ENCODE data around the gene USH2A. TPM values are rescaled to one million over a fixed set of nuclear protein-coding genes. Genes with fewer than 3 reads are reported as not detected.

The USH2A gene
- total RNA-seq, 1 donor from 2014 or later = 0.02 TPM

GRCh38 chr1:215780641-215781040 is 642.6 kb downstream of the USH2A start:
- no peaks in the 10 kb centered on the region for H3K36me3 ChIP-seq (ENCODE audit: insufficient read depth, low read length)
- DNase-seq (ENCODE audit: low read depth) (no peak), FAIRE-seq (no peak)
- Mint-ChIP-seq H3K36me3 (ENCODE audit: low read depth, unreplicated experiment) (no peaks in the 10 kb centered on the region), H3K9me3 (ENCODE audit: unreplicated experiment) (no peaks in the 10 kb centered on the region), H3K27me3 (ENCODE audit: low read depth, unreplicated experiment) (no peaks in the 10 kb centered on the region), H3K27ac (ENCODE audit: unreplicated experiment) (no peak overlapping the region), H3K4me1 (ENCODE audit: low read depth, unreplicated experiment) (peaks cover 5% of the 10 kb centered on the region), H3K4me3 (ENCODE audit: unreplicated experiment) (no peak overlapping the region)
- no peak overlapping the region for H3K4me2 ChIP-seq (ENCODE audit: low read length)
- TF ChIP-seq CTCF (IDR thresholded peaks at IDR 0.05; ENCODE audit: insufficient read depth, low read depth, low read length) (no peak), EZH2 (IDR thresholded peaks at IDR 0.05; ENCODE audit: insufficient read depth, low read length) (no peak)
- H2AFZ ChIP-seq (ENCODE audit: low read depth, low read length) = no peak overlapping the region
- no peaks in the 10 kb centered on the region for H3K9me3 ChIP-seq (ENCODE audit: insufficient read depth, low read depth, low read length)
- H4K20me1 ChIP-seq (ENCODE audit: insufficient read depth, low read length) = no peaks in the 10 kb centered on the region
- no peaks in the 10 kb centered on the region for H3K79me2 ChIP-seq (ENCODE audit: insufficient read depth, low read length)
- no peak overlapping the region for H3K9ac ChIP-seq (ENCODE audit: low read length)
- H3K27ac ChIP-seq (ENCODE audit: low read depth, low read length) = no peak overlapping the region
- H3K4me3 ChIP-seq (ENCODE audit: insufficient read depth, low read depth, low read length) = no peak overlapping the region
- H3K27me3 ChIP-seq (ENCODE audit: insufficient read depth, low read length) = no peaks in the 10 kb centered on the region
- H3K4me1 ChIP-seq (ENCODE audit: insufficient read depth, low read length) = no peaks in the 10 kb centered on the region

- FAIRE-seq = no peak
- no peak overlapping the region for H3K4me3 Mint-ChIP-seq (ENCODE audit: unreplicated experiment)
Measured at GRCh38 chr1:215780139-215780538, 643.1 kb downstream of the USH2A start.

More at GRCh38 chr1:215780139-215780538, 643.1 kb downstream of the USH2A start:
- TF ChIP-seq EZH2 (IDR thresholded peaks at IDR 0.05; ENCODE audit: insufficient read depth, low read length) = no peak
- no peak for TF ChIP-seq CTCF (IDR thresholded peaks at IDR 0.05; ENCODE audit: insufficient read depth, low read depth, low read length)
- Histone ChIP-seq H3K36me3 (ENCODE audit: insufficient read depth, low read length) (no peaks in the 10 kb centered on the region), H3K4me2 (ENCODE audit: low read length) (no peak overlapping the region), H3K9ac (ENCODE audit: low read length) (no peak overlapping the region), H3K79me2 (ENCODE audit: insufficient read depth, low read length) (no peaks in the 10 kb centered on the region), H3K4me3 (ENCODE audit: insufficient read depth, low read depth, low read length) (no peak overlapping the region), H3K27ac (ENCODE audit: low read depth, low read length) (no peak overlapping the region), H3K27me3 (ENCODE audit: insufficient read depth, low read length) (no peaks in the 10 kb centered on the region), H3K4me1 (ENCODE audit: insufficient read depth, low read length) (no peaks in the 10 kb centered on the region), H3K9me3 (ENCODE audit: insufficient read depth, low read depth, low read length) (no peaks in the 10 kb centered on the region), H4K20me1 (ENCODE audit: insufficient read depth, low read length) (no peaks in the 10 kb centered on the region), H2AFZ (ENCODE audit: low read depth, low read length) (no peak overlapping the region)
- DNase-seq (ENCODE audit: low read depth) = no peak
- Mint-ChIP-seq H3K4me1 (ENCODE audit: low read depth, unreplicated experiment) (peaks cover 4% of the 10 kb centered on the region), H3K27me3 (ENCODE audit: low read depth, unreplicated experiment) (no peaks in the 10 kb centered on the region), H3K9me3 (ENCODE audit: unreplicated experiment) (no peaks in the 10 kb centered on the region), H3K27ac (ENCODE audit: unreplicated experiment) (no peak overlapping the region), H3K36me3 (ENCODE audit: low read depth, unreplicated experiment) (no peaks in the 10 kb centered on the region)
